ENCODE measurements around the gene CDH13.

Gene CDH13

GRCh38 chr16:82626791-82627261 is at the start of gene CDH13:
Gene CDH13, plus strand, starts transcription at chr16:82626969.
- Histone ChIP-seq H3K27me3 (ENCODE audit: control insufficient read depth in 5 of 5, insufficient read depth in 4 of 5, low read length in 5 of 5) (peaks cover 17 to 43% (median 27%) of the 10 kb centered on the region in 5 donors), H3K4me3 (ENCODE audit: low read depth in 1 of 5, low read length in 5 of 5) (peak within 1 kb of the TSS; percentile 30 to 69 (median 58)), H3K9me3 (ENCODE audit: control insufficient read depth in 5 of 5, low read length in 5 of 5) (no peaks in the 10 kb centered on the region), H3K36me3 (ENCODE audit: control insufficient read depth in 5 of 5, insufficient read depth in 5 of 5, low read length in 5 of 5) (no peaks in the 10 kb centered on the region), H3K4me1 (ENCODE audit: control insufficient read depth in 5 of 5, insufficient read depth in 5 of 5, low read length in 5 of 5) (peaks cover 0 to 42% (median 5%) of the 10 kb centered on the region in 5 donors), H3K9ac (ENCODE audit: low read length in 5 of 5) (peak within 1 kb of the TSS in 3 of 5 donors; percentile 37 to 64 (median 62)), H3K27ac (ENCODE audit: low read depth, low read length) (peak within 1 kb of the TSS; percentile 84)

- no peak overlapping the region for H3K9ac ChIP-seq (ENCODE audit: low read length in 5 of 5)
- H3K27ac ChIP-seq (ENCODE audit: low read depth, low read length): no peak overlapping the region
- H3K36me3 ChIP-seq (ENCODE audit: control insufficient read depth in 5 of 5, insufficient read depth in 5 of 5, low read length in 5 of 5): no peaks in the 10 kb centered on the region
- no peaks in the 10 kb centered on the region for H3K4me1 ChIP-seq (ENCODE audit: control insufficient read depth in 5 of 5, insufficient read depth in 5 of 5, low read length in 5 of 5)
- no peak overlapping the region for H3K4me3 ChIP-seq (ENCODE audit: low read depth in 1 of 5, low read length in 5 of 5)
- no peaks in the 10 kb centered on the region for H3K9me3 ChIP-seq (ENCODE audit: control insufficient read depth in 5 of 5, low read length in 5 of 5)
- no peaks in the 10 kb centered on the region for H3K27me3 ChIP-seq (ENCODE audit: control insufficient read depth in 5 of 5, insufficient read depth in 4 of 5, low read length in 5 of 5)
Observed at GRCh38 chr16:82580298-82580890, 46.4 kb upstream of the CDH13 start.

- no peaks in the 10 kb centered on the region for H3K27me3 ChIP-seq (ENCODE audit: control insufficient read depth in 5 of 5, insufficient read depth in 4 of 5, low read length in 5 of 5)
- H3K9ac ChIP-seq (ENCODE audit: low read length in 5 of 5): no peak overlapping the region
- no peaks in the 10 kb centered on the region for H3K4me1 ChIP-seq (ENCODE audit: control insufficient read depth in 5 of 5, insufficient read depth in 5 of 5, low read length in 5 of 5)
- H3K9me3 ChIP-seq (ENCODE audit: control insufficient read depth in 5 of 5, low read length in 5 of 5): no peaks in the 10 kb centered on the region
- H3K4me3 ChIP-seq (ENCODE audit: low read depth in 1 of 5, low read length in 5 of 5): no peak overlapping the region
- no peaks in the 10 kb centered on the region for H3K36me3 ChIP-seq (ENCODE audit: control insufficient read depth in 5 of 5, insufficient read depth in 5 of 5, low read length in 5 of 5)
- no peak overlapping the region for H3K27ac ChIP-seq (ENCODE audit: low read depth, low read length)
Observed at GRCh38 chr16:82582975-82583374, 43.8 kb upstream of the CDH13 start.

GRCh38 chr16:82583422-82583821 is 43.3 kb upstream of the CDH13 start:
- Histone ChIP-seq H3K36me3 (ENCODE audit: control insufficient read depth in 5 of 5, insufficient read depth in 5 of 5, low read length in 5 of 5) (no peaks in the 10 kb centered on the region), H3K9ac (ENCODE audit: low read length in 5 of 5) (no peak overlapping the region), H3K27me3 (ENCODE audit: control insufficient read depth in 5 of 5, insufficient read depth in 4 of 5, low read length in 5 of 5) (no peaks in the 10 kb centered on the region)

GRCh38 chr16:82584553-82585152 is 42.1 kb upstream of the CDH13 start:
- no peaks in the 10 kb centered on the region for H3K9me3 ChIP-seq (ENCODE audit: control insufficient read depth in 5 of 5, low read length in 5 of 5)
- H3K4me1 ChIP-seq (ENCODE audit: control insufficient read depth in 5 of 5, insufficient read depth in 5 of 5, low read length in 5 of 5): no peaks in the 10 kb centered on the region
- no peak overlapping the region for H3K9ac ChIP-seq (ENCODE audit: low read length in 5 of 5)
- no peaks in the 10 kb centered on the region for H3K36me3 ChIP-seq (ENCODE audit: control insufficient read depth in 5 of 5, insufficient read depth in 5 of 5, low read length in 5 of 5)
- no peak overlapping the region for H3K4me3 ChIP-seq (ENCODE audit: low read depth in 1 of 5, low read length in 5 of 5)
- no peaks in the 10 kb centered on the region for H3K27me3 ChIP-seq (ENCODE audit: control insufficient read depth in 5 of 5, insufficient read depth in 4 of 5, low read length in 5 of 5)
- no peak overlapping the region for H3K27ac ChIP-seq (ENCODE audit: low read depth, low read length)

More at GRCh38 chr16:82583422-82583821, 43.3 kb upstream of the CDH13 start:
- H3K4me3 ChIP-seq (ENCODE audit: low read depth in 1 of 5, low read length in 5 of 5): no peak overlapping the region
- no peaks in the 10 kb centered on the region for H3K9me3 ChIP-seq (ENCODE audit: control insufficient read depth in 5 of 5, low read length in 5 of 5)
- H3K27ac ChIP-seq (ENCODE audit: low read depth, low read length): no peak overlapping the region
- no peaks in the 10 kb centered on the region for H3K4me1 ChIP-seq (ENCODE audit: control insufficient read depth in 5 of 5, insufficient read depth in 5 of 5, low read length in 5 of 5)

GRCh38 chr16:82585675-82586074 is 41.1 kb upstream of the CDH13 start:
- no peak overlapping the region for H3K4me3 ChIP-seq (ENCODE audit: low read depth in 1 of 5, low read length in 5 of 5)
- no peak overlapping the region for H3K9ac ChIP-seq (ENCODE audit: low read length in 5 of 5)
- H3K4me1 ChIP-seq (ENCODE audit: control insufficient read depth in 5 of 5, insufficient read depth in 5 of 5, low read length in 5 of 5): no peaks in the 10 kb centered on the region
- no peaks in the 10 kb centered on the region for H3K27me3 ChIP-seq (ENCODE audit: control insufficient read depth in 5 of 5, insufficient read depth in 4 of 5, low read length in 5 of 5)
- H3K9me3 ChIP-seq (ENCODE audit: control insufficient read depth in 5 of 5, low read length in 5 of 5): no peaks in the 10 kb centered on the region
- no peaks in the 10 kb centered on the region for H3K36me3 ChIP-seq (ENCODE audit: control insufficient read depth in 5 of 5, insufficient read depth in 5 of 5, low read length in 5 of 5)
- H3K27ac ChIP-seq (ENCODE audit: low read depth, low read length): no peak overlapping the region

GRCh38 chr16:82586130-82586529 is 40.6 kb upstream of the CDH13 start:
- H3K4me3 ChIP-seq (ENCODE audit: low read depth in 1 of 5, low read length in 5 of 5): no peak overlapping the region
- no peaks in the 10 kb centered on the region for H3K9me3 ChIP-seq (ENCODE audit: control insufficient read depth in 5 of 5, low read length in 5 of 5)
- no peaks in the 10 kb centered on the region for H3K27me3 ChIP-seq (ENCODE audit: control insufficient read depth in 5 of 5, insufficient read depth in 4 of 5, low read length in 5 of 5)
- H3K36me3 ChIP-seq (ENCODE audit: control insufficient read depth in 5 of 5, insufficient read depth in 5 of 5, low read length in 5 of 5): no peaks in the 10 kb centered on the region
- H3K4me1 ChIP-seq (ENCODE audit: control insufficient read depth in 5 of 5, insufficient read depth in 5 of 5, low read length in 5 of 5): no peaks in the 10 kb centered on the region
- no peak overlapping the region for H3K9ac ChIP-seq (ENCODE audit: low read length in 5 of 5)
- H3K27ac ChIP-seq (ENCODE audit: low read depth, low read length): no peak overlapping the region

- Histone ChIP-seq H3K9me3 (ENCODE audit: control insufficient read depth in 5 of 5, low read length in 5 of 5) (no peaks in the 10 kb centered on the region), H3K27me3 (ENCODE audit: control insufficient read depth in 5 of 5, insufficient read depth in 4 of 5, low read length in 5 of 5) (no peaks in the 10 kb centered on the region), H3K4me1 (ENCODE audit: control insufficient read depth in 5 of 5, insufficient read depth in 5 of 5, low read length in 5 of 5) (no peaks in the 10 kb centered on the region), H3K4me3 (ENCODE audit: low read depth in 1 of 5, low read length in 5 of 5) (no peak overlapping the region), H3K27ac (ENCODE audit: low read depth, low read length) (no peak overlapping the region), H3K36me3 (ENCODE audit: control insufficient read depth in 5 of 5, insufficient read depth in 5 of 5, low read length in 5 of 5) (no peaks in the 10 kb centered on the region), H3K9ac (ENCODE audit: low read length in 5 of 5) (no peak overlapping the region)
Observed at GRCh38 chr16:82587289-82587688, 39.5 kb upstream of the CDH13 start.

GRCh38 chr16:82589407-82589806 is 37.4 kb upstream of the CDH13 start:
- H3K9me3 ChIP-seq (ENCODE audit: control insufficient read depth in 5 of 5, low read length in 5 of 5): no peaks in the 10 kb centered on the region
- no peak overlapping the region for H3K4me3 ChIP-seq (ENCODE audit: low read depth in 1 of 5, low read length in 5 of 5)
- H3K27ac ChIP-seq (ENCODE audit: low read depth, low read length): no peak overlapping the region
- no peaks in the 10 kb centered on the region for H3K36me3 ChIP-seq (ENCODE audit: control insufficient read depth in 5 of 5, insufficient read depth in 5 of 5, low read length in 5 of 5)
- no peaks in the 10 kb centered on the region for H3K27me3 ChIP-seq (ENCODE audit: control insufficient read depth in 5 of 5, insufficient read depth in 4 of 5, low read length in 5 of 5)
- no peaks in the 10 kb centered on the region for H3K4me1 ChIP-seq (ENCODE audit: control insufficient read depth in 5 of 5, insufficient read depth in 5 of 5, low read length in 5 of 5)
- H3K9ac ChIP-seq (ENCODE audit: low read length in 5 of 5): no peak overlapping the region

- Histone ChIP-seq H3K27me3 (ENCODE audit: control insufficient read depth in 5 of 5, insufficient read depth in 4 of 5, low read length in 5 of 5) (no peaks in the 10 kb centered on the region), H3K4me3 (ENCODE audit: low read depth in 1 of 5, low read length in 5 of 5) (no peak overlapping the region), H3K9me3 (ENCODE audit: control insufficient read depth in 5 of 5, low read length in 5 of 5) (peaks cover 0 to under 1% (median 0%) of the 10 kb centered on the region in 5 donors), H3K4me1 (ENCODE audit: control insufficient read depth in 5 of 5, insufficient read depth in 5 of 5, low read length in 5 of 5) (no peaks in the 10 kb centered on the region), H3K27ac (ENCODE audit: low read depth, low read length) (no peak overlapping the region), H3K36me3 (ENCODE audit: control insufficient read depth in 5 of 5, insufficient read depth in 5 of 5, low read length in 5 of 5) (no peaks in the 10 kb centered on the region), H3K9ac (ENCODE audit: low read length in 5 of 5) (no peak overlapping the region)
Observed at GRCh38 chr16:82594114-82594513, 32.7 kb upstream of the CDH13 start.
